GM12874 (cell line): ENCODE measurements around the gene DST.

Experiments
- CTCF ChIP-seq: IDR thresholded peaks from 2 replicates; pipeline ENCODE4 v1.5.1; 2011; ENCODE audit warnings: low read depth, mild to moderate bottlenecking, control low read depth, low read length, moderate library complexity; ENCODE audit not compliant: insufficient read depth

DST gene

GRCh38 chr6:56571605-56572004 lies 71.1 kb downstream of the DST start:
- no peak for TF ChIP-seq CTCF

GRCh38 chr6:56570413-56571359 lies 72.0 kb downstream of the DST start:
- TF ChIP-seq CTCF = peak; percentile 50; the same call in 1 of the 2 replicates

- TF ChIP-seq CTCF = no peak
Observed at GRCh38 chr6:56567501-56567900, 75.2 kb downstream of the DST start.

- TF ChIP-seq CTCF = no peak
Observed at GRCh38 chr6:56556751-56557540, 85.7 kb downstream of the DST start.

GRCh38 chr6:56555438-56555872 lies 87.2 kb downstream of the DST start:
- TF ChIP-seq CTCF = no peak

- no peak for TF ChIP-seq CTCF
Observed at GRCh38 chr6:56552187-56553130, 90.2 kb downstream of the DST start.
